ENCODE data around the gene HIC1.

The HIC1 gene

GRCh38 chr17:2107050-2107449 lies 52.1 kb downstream of the HIC1 start:
- Histone ChIP-seq H3K4me3 (ENCODE audit: low read length) (no peak overlapping the region), H3K9me3 (ENCODE audit: control insufficient read depth, insufficient read depth, low read length) (no peaks in the 10 kb centered on the region), H3K36me3 (ENCODE audit: control insufficient read depth, insufficient read depth, low read length) (no peaks in the 10 kb centered on the region), H3K4me1 (ENCODE audit: control insufficient read depth, insufficient read depth, low read length) (no peaks in the 10 kb centered on the region), H3K27ac (ENCODE audit: low read length) (no peak overlapping the region), H3K27me3 (ENCODE audit: control insufficient read depth, insufficient read depth, low read length) (no peaks in the 10 kb centered on the region)
- WGBS (ENCODE audit: insufficient coverage, insufficient read length): no CpG with 5 or more reads among the region's 2 CpGs
- DNase-seq (ENCODE audit: low read depth, low spot score): no peak

DNA sequence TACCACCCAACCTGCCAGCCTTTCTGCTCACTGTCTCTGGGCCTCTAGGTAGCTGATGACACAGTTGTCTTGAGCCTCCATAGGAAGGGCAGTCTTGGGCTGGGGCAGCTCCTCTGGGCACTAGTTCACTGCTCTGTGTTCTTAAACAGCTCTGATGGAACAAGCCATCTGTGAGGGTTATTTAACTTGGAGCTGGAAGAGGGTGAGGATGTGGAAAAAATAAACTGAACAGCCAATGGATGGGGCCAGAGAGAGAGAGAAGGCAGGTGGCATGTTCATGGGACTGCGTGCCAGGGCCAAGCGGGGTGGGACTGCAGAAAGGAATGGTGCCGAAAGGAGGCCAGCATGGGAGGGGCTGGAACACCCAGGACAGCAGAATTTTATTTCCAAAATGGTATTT lies 52.6 kb downstream of the HIC1 start:
- Histone ChIP-seq H3K9me3 (ENCODE audit: control insufficient read depth, insufficient read depth, low read length) (no peaks in the 10 kb centered on the region), H3K36me3 (ENCODE audit: control insufficient read depth, insufficient read depth, low read length) (no peaks in the 10 kb centered on the region), H3K4me3 (ENCODE audit: low read length) (no peak overlapping the region), H3K27me3 (ENCODE audit: control insufficient read depth, insufficient read depth, low read length) (no peaks in the 10 kb centered on the region), H3K4me1 (ENCODE audit: control insufficient read depth, insufficient read depth, low read length) (no peaks in the 10 kb centered on the region), H3K27ac (ENCODE audit: low read length) (no peak overlapping the region)
- no peak for DNase-seq (ENCODE audit: low read depth, low spot score)
- no CpG with 5 or more reads among the region's 3 CpGs for WGBS (ENCODE audit: insufficient coverage, insufficient read length)

DNA sequence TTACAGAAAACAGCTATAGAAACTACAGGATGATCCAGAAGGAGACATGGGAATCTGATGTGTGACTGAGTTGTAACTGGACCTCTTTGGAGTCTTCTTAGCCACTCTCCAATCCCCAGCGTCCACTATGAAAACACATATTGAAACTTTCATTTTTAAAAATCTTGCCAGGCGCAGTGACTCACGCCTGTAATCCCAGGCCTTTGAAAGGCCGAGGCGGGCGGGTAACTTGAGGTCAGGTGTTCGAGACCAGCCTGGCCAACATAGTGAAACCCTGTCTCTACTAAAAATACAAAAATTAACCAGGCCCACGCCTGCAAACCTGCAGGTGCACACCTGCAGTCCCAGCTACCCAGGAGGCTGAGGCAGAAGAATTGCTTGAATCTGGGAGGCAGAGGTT lies 53.3 kb downstream of the HIC1 start:
- no peak overlapping the region for H3K27ac ChIP-seq (ENCODE audit: low read length)
- no peaks in the 10 kb centered on the region for H3K36me3 ChIP-seq (ENCODE audit: control insufficient read depth, insufficient read depth, low read length)

DNA sequence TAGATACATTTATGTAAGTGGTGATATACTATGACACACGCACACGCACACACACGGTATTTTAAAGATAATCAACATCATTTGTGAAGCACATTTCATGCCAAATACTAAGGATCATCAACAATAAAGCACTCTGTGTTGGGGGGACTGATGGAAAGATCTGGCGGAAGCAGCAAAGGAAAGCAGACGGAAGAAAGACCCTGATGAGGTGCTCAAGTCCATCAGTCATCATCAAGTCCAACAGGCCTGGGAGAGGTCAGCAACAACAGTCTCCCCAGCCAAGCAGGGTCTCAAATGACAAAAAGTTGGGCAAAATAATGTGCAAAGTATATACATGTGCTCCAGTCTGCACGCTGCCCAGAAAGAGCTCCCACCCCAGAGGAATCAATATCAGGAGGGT lies 55.5 kb downstream of the HIC1 start:
- H3K36me3 ChIP-seq (ENCODE audit: control insufficient read depth, insufficient read depth, low read length): no peaks in the 10 kb centered on the region
- no CpG with 5 or more reads among the region's 6 CpGs for WGBS (ENCODE audit: insufficient coverage, insufficient read length)
- H3K4me1 ChIP-seq (ENCODE audit: control insufficient read depth, insufficient read depth, low read length): no peaks in the 10 kb centered on the region
- no peak overlapping the region for H3K4me3 ChIP-seq (ENCODE audit: low read length)
- no peak for DNase-seq (ENCODE audit: low read depth, low spot score)
- no peaks in the 10 kb centered on the region for H3K9me3 ChIP-seq (ENCODE audit: control insufficient read depth, insufficient read depth, low read length)
- H3K27ac ChIP-seq (ENCODE audit: low read length): no peak overlapping the region
- H3K27me3 ChIP-seq (ENCODE audit: control insufficient read depth, insufficient read depth, low read length): no peaks in the 10 kb centered on the region

More for the DNA sequence above, 53.3 kb downstream of the HIC1 start:
- no peak for DNase-seq (ENCODE audit: low read depth, low spot score)
- WGBS (ENCODE audit: insufficient coverage, insufficient read length): no CpG with 5 or more reads among the region's 8 CpGs
- Histone ChIP-seq H3K27me3 (ENCODE audit: control insufficient read depth, insufficient read depth, low read length) (no peaks in the 10 kb centered on the region), H3K4me1 (ENCODE audit: control insufficient read depth, insufficient read depth, low read length) (no peaks in the 10 kb centered on the region), H3K4me3 (ENCODE audit: low read length) (no peak overlapping the region), H3K9me3 (ENCODE audit: control insufficient read depth, insufficient read depth, low read length) (no peaks in the 10 kb centered on the region)

- no peak overlapping the region for H3K27ac ChIP-seq (ENCODE audit: low read length)
- DNase-seq (ENCODE audit: low read depth, low spot score): no peak
- no peak overlapping the region for H3K4me3 ChIP-seq (ENCODE audit: low read length)
- no peaks in the 10 kb centered on the region for H3K9me3 ChIP-seq (ENCODE audit: control insufficient read depth, insufficient read depth, low read length)
- no peaks in the 10 kb centered on the region for H3K36me3 ChIP-seq (ENCODE audit: control insufficient read depth, insufficient read depth, low read length)
- no peaks in the 10 kb centered on the region for H3K4me1 ChIP-seq (ENCODE audit: control insufficient read depth, insufficient read depth, low read length)
- no CpG with 5 or more reads among the region's 5 CpGs for WGBS (ENCODE audit: insufficient coverage, insufficient read length)
- no peaks in the 10 kb centered on the region for H3K27me3 ChIP-seq (ENCODE audit: control insufficient read depth, insufficient read depth, low read length)
Measured at GRCh38 chr17:2111691-2112090, 56.8 kb downstream of the HIC1 start.
